T-helper 2 cell (primary cell): Measurements from ENCODE around the gene STXBP5.

Experiments
- DNase-seq, 5 experiments: peaks; one replicate each; pipeline versions ENCODE4 v3.0.0 to v3.0.0-alpha.2; 2012 to 2022
- total RNA-seq, 2 donors: gene quantifications; one replicate each; lab custom pipeline; 2026; lab: John Stamatoyannopoulos, UW

Gene STXBP5
- total RNA-seq = 53.0 to 69.4 reads per million in 2 donors

DNA sequence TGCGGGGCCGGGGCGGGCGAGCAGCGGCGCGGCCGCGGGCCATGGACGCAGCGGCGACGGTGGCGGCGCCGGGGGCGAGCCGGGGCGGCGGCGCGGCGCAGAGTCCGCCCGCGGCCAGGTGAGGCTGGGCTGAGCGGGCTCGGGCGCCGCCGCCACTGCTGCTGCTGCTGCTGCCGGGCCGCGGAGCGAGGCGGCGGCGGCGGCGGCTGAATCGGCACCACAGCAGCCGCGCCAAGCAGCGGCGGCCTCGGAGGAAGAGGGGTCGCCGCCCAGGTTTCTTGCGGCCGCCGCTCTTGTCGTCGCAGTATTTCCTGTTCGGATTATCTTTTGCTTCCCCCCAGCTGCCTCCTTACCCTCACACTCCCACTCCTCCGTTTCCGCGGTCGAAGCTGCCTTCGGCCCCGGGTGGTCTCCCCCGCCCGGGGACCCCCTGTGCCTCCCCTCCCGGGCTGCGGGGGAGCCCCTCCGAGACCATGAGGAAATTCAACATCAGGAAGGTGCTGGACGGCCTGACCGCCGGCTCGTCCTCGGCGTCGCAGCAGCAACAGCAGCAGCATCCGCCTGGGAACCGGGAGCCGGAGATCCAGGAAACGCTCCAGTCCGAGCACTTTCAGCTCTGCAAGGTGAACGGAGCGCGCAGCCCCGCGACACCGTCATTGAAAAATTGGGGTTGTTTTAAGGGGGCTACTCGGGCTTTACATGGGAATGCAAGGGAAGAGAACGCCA is at the start of gene STXBP5:
TSS of gene STXBP5 (plus strand) at position 358 of the 726 bp plus-strand sequence. CDS start at position 474, 116 bp downstream.
- DNase-seq = peak; percentile 6 to 69 (median 25)

DNA sequence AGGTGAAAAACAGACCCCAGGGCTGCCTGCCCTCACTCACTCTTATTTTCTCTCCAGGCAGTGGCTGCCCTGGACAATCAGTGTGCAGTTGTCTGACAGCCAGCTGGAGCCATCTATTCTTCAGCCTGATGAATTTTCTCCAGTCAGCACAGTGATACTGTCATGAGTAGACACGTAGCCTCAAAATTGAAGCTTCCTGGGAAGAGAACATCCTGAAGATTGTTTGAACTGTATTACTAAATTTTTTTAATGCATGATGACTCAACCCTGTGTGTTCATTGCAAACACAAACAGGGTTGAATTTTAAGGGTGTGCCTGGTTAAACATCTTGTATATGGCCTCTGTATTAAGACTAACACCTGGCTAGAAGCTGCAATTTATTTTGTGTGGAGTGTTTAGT is 49.8 kb upstream of the STXBP5 start:
- no peak for DNase-seq

DNA sequence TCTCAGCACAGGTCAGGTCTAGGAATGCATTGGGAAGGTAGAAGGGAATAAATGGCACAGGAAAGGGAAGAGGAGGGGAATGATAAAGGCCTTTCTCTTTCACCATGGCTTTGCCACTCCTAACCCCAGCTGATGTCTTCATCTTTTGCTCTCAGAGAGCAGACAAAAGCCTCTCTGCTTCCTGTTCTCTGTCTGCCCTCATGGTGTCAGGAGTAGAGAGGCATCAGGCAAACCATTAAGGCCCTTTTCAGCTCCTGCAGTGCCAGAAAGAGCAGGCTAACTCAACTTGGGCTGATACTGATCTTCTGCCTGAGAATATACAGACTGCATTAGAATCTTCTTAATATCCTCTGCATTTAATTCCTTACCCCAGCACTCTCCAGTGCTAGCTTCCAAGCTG is 48.0 kb upstream of the STXBP5 start:
- no peak for DNase-seq

DNA sequence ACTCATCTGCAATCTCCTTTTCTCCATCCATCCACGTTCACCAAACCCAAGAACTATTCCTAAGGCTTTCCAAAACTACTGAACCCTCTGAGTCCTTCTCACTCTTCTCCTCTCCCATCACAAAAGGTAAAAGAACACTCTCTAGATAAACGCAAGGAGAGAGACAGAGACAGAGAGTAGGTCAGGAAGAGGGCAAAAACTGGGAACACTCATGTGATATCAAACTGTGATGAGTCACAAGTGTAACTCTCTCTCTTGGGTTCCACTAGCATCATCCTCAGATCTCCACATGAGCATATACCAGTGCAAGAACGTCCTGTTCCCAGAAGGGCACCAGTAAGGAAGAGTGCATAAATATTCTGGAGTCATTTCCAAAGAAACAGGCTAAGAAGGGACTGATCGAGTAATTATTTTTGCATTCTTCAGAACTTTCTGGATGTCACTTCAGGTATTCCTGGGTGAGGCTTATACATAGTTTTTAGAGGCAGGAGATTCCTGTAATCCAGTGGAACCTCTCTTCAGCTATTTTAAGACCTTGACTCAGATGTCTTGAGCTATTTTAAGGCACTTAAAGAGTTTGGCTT is 47.3 kb upstream of the STXBP5 start:
- DNase-seq = no peak

DNA sequence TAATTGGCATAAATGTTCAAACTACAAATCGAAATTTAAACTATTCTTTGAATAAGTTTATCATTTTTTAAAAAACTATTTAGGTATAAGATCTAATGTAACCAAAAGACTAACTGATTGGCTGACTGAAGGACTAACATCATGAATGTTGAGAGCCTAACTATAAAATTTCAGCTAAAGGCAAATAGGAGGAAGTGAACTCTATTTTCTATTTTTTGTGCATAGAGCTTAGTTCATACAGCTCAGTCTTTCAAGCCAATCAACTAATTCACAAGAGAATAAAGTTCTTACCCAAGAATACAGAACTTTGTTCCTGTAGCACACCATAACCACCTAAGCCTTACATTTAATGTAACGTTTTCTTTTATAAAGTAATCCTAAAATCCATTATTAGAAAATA is 46.3 kb upstream of the STXBP5 start:
- no peak for DNase-seq

DNA sequence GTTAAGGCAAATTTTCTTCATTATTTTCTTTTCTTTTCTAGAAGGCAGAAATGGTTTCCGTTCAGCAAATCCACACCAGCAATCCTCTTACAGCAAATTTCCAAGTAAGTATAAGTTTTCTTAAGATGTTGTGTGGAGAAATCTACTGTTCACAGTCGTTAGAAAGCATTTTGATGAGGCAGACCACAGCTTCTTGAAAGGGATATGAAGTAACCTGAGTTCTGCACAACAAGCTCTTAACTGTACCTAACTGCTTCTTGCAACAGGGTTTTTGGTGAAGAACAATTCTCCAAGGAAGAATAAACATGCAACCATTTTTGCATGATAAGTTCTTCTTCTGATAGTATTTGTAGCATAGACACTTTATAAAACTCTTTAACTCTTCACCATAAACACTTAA is 45.3 kb upstream of the STXBP5 start:
- DNase-seq = no peak

DNA sequence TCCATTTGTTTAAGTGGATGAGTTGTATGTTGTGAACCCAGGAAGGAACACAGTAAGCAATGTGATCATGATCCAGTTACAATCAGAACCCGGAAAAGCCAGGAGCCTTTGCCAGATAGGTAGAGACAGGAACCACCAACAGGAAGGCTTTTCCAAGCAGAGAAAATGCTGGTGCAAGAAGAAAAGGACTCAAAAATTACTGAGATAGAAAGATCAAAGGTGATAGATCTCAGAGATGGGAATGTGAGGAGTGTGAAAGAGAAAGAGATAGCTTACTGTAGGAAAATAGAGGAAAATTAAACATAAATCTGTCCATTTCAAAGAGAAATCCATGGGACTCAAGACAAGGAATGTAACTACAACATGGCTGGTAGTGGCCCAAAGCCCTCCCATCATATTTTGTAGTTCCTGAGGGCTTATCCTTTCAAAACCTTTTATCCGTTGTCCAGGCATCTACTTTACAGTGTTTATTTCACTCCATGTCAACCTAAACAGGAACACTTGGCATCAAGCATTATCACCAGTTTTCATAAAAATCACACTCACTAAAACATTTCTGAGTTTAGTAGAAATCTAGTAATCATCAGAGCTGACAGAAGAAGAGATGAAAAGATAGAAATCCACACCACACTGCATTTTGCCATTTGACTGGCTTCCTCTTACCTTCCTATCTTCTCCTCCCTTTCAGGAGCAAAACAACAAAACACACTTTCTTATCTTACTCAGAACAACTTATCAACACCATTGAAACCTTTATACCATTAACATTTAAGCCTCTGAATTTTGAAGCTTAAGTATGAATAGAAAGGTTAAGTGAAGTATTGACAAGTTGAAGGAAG is 44.5 kb upstream of the STXBP5 start:
- no peak for DNase-seq

DNA sequence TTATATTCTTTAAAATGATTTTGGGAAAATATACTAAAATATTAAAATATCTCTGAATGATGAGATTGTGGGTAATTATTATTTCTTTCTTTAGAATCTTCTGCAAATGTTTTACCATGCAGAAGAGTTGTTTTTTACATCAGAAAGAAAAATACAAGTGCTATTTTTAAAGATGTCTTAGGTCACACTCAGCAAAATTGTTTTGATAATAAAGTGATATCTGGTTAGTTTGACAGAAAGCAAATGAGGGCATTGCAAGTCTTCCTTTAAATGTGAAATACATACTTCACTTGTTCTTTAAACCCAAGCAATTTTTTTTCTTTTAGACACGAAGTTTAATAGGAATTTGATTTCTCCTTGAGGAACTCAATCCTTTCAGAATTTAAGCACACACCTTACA is 43.6 kb upstream of the STXBP5 start:
- DNase-seq = no peak

DNA sequence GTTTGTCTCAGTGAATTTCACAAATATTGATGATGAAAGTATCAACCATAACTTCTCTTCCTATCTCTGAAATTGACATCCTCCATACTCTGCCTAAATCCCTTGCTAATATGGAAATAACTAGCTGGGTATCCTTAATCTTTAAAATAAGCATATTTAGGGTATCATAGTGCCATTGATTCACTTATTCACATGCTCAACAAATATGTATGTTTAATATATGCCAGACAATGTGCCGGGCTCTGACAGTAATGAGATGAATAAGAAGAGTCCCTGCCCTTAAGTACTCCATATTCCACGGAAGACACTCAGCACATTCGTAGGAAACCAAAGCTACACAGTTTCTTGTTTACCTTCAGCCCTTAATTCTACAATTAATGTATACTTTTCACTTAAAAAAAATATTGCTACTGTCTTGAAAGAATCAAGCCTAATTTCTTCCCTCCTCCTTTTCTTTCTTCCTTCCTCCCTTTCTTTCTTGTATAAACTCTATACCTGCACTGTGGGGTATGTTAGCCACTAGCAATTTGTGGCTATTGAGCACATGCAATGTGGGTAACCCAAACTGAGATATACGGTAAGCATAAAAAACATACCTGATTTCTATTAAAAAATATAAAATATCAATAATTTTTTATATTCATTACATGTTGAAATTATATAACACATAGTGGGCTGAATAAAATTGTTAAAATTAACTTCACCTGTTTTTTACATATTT is 42.8 kb upstream of the STXBP5 start:
- no peak for DNase-seq

DNA sequence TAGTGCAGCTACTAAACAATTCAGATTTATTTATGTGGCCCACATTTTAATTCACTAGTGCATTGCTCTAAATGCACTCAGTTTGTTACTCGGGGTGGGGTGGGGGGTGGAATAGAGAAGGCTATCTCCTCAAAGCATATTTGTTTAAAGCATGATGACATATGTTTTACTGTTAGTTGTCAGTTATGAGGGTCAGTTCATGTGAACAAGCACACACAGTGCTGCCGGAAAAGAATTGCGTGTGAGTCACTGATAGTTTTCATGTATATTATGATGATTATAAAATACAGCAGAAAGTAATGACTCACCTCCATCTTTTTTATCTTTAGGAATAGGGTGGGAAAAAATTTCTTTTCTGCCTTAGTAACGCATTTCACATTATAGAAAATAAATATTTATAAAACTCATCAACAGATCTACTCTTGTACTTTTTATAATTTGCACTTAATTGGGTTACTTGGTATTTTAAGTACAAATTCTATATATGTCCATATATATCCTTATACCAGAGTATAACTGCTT is 42.2 kb upstream of the STXBP5 start:
- no peak for DNase-seq

DNA sequence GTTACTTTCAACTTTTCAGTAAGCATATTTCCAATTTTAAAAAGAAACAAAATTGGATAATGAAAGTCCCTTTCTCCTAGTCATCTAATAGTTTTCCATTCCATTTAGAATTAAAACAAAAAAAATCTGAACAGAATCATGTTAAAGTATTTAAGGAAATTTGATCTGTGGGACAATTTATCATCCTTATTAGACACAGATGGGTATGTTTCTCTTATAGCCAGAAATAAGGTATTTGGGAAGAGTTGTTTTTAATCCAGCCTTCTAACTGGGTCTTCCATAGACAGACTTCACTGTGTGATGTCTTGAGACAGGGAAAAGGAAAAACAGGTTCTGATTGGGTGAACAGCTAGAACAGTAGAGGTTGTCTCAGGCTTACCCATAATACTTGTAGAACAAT is 39.5 kb upstream of the STXBP5 start:
- DNase-seq = no peak

DNA sequence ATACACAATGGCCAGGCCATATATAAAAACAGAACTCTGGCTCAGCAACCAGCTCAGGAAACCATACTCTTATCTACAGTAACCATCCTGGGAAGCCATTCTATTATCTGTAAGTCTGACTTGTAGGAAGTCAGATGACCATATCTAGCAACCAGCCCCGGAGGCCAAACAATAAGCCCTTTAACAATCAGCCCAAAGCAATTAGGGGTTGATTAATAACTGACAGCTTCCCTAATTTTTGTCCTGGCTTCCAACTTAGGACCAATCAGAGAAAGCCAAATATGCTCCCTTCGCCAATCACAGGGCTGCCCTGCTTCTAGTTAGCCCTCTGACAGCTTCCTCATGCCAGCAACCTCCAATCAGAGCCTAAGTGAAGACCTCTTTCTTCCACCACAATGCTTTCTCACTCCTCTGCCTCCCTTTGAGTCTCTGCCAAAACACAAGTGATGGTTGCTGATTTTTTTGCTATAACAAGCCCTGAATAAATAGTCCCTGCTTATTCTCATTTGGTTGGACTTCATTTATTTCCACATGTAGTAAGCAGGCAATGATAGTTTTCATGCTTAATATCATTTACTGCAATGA is 37.8 kb upstream of the STXBP5 start:
- no peak for DNase-seq

DNA sequence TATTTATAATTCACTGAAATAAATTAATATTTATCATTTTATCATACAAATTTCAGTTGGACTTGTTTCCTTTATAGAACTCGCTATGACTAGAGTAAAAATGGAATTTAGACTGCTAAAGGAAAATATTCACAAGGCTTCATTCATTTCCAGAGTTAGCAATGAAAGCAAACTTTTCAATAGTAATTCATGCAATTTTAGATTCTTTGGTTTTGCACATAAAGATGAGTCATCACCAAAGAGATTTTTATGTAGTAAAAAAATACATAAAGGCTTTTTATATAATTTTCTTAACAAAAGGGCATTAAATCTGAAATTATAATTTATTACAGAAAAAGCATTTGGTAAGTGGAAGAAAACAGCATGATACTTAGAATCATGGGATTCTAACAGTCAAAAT is 37.2 kb upstream of the STXBP5 start:
- no peak for DNase-seq

DNA sequence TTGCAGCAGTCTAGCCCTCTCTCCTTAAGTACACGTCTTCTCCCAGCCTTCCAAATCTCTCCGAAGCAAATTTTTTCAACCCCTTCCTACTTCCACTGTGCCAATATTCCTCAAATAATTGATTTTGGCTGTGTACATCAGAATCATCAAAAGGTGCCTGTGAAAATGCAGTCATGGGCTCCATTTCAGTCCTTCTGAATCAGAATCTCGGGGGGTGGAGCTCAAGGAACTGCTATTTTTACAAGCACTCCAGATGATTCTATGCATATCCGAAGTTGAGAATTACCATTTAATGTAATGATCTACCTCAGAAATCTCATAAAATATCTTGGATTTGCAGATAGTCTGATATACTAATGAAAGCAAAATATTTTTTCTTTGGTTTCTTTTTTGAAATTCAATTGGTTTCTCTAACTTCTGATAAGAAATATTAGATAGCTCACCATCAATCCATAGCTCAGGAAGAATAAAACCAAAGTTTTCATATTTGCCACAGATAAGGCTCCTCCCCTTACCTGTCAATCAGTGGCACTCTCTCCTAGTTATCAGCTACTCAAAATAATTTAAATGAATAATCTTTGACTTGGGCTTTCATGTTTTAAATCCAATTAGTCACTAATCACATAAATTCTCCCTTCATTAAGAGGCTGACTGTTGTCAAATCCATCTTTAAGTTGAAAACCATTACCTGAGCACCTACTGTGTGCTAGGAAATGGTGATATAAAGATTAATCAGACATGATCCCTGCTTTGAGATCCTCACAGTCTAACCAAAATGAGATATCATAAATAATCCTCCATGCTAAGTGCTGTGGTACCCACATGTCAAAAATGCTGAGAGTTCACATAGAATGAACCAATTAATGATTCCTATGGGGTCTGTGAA is 36.4 kb upstream of the STXBP5 start:
- DNase-seq = no peak

DNA sequence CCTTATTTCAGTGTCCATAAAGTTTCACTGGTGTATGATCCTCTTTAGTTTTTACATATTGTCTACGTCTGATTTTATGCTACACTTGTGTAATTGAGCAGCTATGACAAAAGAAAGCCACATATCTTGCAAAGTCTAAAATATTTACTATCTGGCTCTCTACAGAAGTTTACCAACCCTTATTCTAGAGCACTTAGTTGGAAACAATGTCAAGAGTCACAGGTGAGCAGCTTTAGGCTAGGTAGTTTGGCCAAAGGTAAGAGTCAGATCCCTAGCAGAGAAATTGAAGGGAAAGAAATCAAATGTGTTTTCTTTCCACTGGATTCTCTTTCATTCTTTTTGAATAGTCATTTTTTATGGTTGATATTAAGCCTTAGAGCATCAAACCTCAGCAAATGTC is 34.7 kb upstream of the STXBP5 start:
- no peak for DNase-seq

DNA sequence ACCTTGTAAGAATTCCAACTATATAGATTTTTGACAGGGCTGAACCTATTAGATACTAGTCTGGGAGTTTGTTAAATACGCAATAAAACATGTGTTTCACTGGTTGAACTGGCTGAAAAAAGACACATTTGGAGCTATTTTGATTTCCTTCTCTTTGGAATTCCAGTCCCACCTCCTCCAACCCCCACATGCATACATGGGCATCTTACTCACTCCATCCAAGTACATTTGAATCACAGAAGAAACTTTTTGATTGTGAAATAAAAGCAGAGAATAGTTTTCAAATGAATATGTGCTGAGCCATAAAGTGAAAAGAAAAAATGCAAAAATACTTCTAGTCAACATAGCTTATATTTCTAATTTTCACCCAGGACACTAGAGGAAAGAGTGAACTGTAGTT is 33.9 kb upstream of the STXBP5 start:
- no peak for DNase-seq

DNA sequence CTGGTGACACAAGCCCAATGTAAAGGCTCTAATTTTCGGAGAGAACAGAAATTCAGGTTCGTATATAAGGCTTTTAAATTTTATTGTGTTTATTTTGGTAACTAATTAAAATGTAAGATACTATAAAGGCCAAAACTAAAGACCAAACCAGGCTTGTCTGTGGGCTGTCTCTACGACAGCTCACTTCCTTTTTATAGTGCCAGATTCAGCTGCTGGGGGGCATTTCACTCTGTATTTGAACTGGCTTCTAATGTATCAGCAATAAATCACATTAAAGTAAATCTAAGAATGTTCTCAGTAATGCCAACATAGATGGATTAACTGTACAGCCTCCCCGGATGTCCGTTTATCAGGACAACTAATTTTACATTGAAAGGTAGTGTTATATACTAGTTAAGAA is 31.1 kb upstream of the STXBP5 start:
- no peak for DNase-seq

DNA sequence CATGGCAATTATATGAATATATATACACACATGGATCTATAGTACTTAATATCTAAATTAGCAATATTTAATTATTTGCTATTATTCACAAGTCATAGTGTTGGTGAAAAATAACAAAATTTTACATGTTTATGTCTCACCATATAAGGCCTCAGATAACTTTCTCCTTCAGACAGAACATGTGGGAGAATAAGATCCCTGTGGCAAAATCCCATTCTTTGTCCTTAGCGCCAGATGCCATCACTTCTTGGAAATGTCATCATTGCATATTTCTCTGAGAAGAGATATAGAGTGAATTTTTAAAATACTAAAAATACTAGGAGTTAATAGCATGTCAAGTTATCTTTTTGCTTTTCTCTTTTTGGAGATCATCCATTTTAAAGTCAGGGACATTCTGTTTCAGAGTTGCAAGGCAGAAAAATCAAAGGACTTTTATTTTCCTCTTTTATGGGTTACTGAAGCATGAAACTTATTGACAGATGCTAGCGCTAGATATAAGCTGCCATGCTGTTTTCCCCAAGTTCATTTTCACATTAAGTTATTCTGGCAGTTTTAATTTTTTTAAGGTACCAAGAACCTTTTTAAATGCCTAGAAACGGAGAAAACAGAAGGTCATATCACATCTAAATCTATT is 30.4 kb upstream of the STXBP5 start:
- no peak for DNase-seq

DNA sequence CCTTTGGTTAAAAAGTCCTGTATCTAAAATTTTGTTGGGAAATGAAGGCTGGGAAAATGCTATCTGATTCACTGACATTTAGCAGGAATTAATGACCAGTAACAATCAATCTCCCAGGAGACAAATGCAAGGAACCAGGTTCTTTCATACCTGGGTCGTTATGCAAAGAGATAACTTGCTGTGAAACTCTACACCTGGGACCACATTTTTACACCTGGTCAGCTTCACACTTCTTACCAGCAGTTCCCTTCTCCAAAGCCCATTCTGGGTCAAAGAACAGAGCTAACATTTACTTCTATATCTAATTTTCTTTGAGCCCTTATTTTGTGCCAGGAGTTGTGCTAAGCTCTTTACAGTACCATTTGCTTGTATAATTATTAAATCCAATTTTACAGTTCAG is 27.4 kb upstream of the STXBP5 start:
- DNase-seq = no peak

DNA sequence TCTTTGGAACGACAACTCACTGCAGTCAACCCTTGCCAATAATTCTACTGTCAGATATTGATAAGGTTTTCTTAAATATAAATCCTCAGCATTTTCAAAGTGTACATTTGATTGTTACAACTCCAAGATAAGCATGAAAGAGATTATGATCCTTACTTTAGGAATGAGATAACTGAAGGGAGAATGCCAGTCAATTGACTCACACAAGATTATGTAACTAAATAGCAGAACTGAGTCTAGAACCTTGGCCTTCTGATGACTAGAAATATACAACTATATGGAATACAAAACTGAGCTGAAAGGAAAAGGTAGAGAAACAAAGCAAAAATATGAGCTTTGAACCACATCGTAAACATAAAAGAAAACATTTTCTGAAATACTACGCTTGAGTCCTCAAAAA is 26.9 kb upstream of the STXBP5 start:
- no peak for DNase-seq

DNA sequence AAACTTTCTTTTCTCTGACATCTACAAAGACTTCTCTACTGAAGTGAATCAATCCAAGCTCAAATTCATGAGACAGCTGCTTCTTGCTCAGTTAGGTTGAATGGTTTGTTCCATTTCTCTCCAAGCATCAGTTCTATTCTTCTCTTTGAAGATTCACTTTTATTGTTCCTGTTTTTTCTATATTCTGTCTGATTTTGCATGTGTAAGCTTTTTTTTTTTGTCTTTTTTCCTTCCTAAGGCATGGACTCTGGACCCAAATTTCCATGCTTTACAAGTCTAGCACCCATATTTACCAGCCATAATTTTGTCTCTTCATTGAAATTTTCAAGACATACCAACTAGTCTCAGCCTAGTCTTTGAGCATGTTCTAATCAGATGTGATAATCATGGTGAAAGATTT is 25.9 kb upstream of the STXBP5 start:
- DNase-seq = no peak
